ENCODE data around the gene NR5A1.

The NR5A1 gene

DNA sequence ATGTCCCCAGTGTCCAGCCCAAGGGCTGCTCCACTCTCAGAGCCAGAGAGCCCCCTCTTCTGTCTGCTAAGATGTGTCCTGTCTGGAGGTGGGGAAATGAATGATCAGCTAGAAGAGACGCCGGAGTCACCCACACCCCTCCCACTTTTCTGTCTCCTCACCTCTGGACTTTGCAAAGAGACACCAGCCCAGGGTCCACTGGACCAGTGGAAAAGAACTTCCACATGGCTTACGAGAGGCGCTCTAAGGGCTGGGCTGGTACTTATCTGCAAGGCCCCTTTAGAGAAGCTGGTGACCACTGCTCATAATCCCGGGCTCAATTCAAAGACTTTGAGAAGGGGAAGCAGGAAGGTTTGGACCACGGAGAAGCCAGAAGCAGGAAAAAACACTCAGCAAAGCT is 9.2 kb downstream of the NR5A1 start:
- no peak for DNase-seq

DNA sequence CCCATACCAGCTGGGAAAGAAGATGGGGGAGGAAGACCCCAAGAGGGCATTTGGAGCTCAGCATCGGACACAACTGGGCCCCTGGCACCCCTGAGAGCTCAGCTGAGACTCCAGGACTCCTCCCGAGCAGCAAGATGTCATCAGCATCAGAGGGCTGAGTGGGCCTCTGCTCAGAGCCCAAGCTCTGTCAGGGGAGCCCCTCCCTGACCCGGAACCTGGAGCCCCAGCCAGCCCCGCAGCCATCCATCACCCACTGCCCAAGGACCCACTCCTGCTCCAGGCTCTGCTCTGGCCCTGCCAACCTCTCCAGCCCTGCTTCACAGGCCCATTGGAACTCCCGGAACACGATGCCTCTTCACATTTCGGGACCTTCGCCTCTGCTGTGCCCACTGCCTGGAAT is 9.8 kb downstream of the NR5A1 start:
- no peak for DNase-seq

DNA sequence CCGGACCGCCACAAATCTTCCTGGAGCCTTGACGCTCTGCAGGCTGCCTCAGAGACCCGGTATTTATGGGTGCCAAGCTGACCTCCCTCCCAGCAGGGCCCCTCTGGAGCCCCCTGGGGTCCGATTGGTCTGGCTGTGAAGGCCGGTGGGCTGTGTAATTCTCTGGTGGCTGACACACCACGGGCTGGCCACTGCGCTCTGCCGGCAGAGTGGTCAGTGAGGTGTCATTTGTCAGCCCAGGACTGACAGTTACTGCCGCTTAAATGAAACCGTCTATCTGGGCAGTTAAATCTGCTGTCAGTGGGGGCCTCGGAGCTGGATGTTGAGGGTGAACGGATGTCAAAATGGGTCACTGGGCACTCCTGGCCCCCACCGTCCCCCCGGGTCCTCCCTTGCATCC is 10.7 kb downstream of the NR5A1 start:
- no peak for DNase-seq

DNA sequence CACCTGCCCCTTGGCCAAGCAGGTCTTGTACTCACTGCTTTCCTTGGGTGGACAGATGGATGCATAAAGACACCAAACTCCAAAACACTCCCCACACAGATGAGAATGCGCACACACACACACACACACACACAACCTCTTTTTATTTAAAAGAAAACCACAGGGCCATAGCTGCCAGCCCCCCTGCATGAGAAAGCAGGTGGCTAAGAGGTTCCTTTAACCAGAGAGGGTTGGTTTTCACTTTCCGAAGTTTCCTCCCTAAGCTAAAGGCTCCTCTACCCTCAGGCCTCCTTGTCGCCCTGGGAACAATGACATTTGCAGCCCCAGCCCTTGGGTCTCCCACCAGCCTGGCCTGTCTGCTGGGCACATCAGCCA is 11.1 kb downstream of the NR5A1 start:
- no peak for DNase-seq

DNA sequence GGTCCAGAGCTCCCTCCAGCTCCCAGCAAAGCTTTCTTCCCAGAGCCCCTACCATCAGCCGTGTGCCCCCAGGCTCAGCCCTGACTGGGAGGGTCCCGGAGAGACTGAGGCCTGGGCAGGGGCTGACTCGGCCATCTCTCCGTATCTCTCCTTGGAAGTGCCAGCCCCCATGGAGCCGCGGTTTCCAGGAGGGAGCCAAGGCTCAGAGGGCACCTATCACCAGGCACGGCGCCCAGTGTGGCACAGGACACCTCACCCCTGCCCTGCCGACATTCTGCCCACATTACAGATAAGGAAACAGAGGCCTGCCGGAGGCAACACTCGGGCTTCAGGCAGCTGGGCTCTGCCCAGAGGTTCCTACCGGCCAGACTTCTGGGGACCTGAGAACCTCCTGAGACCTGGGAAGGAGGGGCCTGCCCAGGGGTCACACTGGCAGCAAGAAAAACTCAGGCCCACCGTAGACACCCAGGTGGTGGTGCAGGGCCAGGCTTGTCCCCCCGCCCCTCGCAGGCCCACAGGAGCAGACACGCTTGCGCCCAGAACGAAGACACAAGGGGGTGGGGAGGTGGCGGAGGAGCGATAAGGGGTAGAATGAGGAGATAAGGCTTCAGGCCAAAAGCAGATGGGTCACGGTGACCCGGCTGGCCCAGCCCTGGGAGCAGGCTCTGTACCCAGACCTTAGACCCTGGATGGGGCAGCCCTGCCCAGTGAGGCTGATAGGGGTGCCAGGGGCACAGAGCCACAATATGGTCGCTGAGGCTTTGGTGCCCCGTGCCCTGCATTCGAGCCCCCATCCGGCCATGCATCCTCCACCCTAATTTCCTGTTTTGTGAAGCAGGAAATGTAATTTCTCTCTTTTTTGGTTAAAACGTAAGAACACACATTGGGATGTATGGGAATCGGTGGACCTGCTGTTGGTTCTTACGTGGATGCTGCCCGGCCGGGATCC is 11.8 kb downstream of the NR5A1 start:
- no peak for DNase-seq

DNA sequence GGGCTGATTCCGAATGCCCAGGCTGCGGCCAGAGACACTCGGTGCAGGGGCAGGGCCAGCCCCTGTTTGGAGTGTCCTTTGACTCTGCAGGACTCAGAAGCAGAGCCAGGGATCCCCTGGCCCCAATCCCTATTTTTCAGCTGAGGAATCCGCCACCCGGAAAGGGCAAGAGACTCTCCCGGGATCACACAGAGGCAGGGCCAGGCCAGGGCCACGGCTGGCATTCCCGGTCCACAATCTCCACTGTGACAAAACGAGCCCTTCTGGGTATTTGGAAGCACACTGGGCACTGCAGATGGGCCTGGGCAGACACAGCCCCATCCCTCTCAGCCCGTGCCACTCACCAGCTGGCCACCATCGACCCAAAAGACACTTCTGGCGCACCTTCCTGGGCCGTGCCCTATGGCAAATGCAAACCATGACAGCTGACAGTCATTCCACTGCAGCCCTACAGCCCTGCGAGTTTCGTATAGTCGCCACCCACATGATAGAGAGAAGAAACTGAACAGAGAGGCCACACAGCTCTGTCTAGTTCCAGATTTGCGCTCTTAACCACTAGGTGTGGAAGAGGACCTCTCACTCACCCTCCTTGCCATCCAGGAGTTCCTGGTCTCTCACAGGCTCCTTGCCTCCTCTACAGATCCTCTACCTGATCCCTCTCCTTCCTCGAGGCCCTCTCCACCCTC is 13.3 kb downstream of the NR5A1 start:
- DNase-seq: no peak

DNA sequence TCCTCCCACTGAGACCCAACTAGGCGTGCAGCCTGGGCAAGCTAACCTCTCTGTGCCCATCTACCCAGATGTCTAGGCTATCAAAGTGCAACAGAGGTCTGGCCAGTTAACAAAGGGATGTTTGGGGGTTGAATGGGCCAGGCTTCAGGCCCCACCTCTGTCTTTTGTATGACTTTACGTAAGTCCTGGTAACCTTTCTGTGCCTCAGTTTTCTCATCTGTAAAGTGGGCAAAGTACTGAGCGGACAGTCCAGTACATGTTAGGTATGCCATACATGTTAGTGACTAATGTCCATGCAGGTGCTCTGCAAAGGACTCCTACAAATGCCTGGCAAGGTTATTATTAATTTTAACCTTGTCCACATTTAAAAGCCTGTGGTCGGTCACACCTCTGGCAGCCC is 14.0 kb downstream of the NR5A1 start:
- no peak for DNase-seq

DNA sequence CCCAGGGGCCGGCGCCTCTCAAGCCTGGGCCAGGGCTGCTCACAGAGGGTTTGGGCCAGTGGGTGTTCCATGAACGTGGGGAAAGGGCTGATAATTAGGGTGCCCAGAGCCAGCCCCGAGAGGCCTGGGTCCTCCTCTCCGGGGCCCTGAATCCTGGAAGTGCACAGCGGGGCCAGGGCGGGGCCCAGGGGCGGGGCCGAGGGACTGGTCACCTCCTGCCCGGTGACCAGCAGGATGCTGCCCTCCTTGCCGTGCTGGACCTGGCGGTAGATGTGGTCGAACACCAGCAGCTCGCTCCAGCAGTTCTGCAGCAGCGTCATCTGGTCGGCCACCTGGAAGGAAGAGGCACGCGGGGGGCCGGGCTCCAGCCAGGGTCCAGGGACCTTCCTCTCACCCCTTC is 14.4 kb downstream of the NR5A1 start:
- DNase-seq: no peak

DNA sequence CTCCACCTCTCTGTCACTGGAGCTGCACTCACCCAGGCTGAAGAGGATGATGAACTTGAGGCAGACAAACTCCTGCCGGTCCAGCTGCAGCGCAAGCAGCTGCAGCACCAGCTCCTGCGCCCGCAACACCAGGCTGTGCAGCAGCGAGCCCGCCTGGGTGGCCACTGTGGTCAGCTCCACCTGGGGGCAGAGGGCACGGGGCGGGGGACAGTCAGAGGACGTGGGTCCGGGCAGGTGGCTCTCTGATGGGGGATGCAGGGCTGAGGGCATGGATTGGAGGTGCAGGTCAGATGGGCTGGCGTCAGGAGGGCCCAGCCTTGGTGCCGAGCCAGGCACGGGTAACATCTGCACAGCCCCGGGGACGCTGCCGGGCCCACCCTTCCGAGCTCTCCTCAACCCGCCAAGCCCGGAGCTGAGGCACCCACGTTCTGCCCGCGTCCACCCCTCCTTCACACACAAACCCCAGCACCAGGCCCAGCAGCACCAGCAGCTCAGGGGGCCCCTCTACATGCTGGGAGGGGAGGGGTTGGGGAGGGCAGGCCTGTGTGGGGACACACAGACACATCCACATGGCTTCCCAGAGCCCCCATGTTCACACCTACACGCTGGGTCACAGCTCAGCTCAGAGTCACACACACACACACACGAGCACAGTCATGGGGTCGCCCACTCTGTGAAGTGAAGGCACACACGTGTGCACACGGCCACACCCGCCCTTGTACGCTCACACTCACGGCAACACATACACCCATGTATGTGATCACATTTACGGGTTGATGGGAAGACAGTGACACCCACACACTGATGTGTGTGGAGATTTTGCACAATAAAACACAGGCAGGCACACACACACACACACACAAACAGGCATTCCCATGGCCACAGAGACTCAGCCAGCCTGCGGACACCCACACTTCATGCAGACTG is 15.9 kb downstream of the NR5A1 start:
- DNase-seq: no peak

DNA sequence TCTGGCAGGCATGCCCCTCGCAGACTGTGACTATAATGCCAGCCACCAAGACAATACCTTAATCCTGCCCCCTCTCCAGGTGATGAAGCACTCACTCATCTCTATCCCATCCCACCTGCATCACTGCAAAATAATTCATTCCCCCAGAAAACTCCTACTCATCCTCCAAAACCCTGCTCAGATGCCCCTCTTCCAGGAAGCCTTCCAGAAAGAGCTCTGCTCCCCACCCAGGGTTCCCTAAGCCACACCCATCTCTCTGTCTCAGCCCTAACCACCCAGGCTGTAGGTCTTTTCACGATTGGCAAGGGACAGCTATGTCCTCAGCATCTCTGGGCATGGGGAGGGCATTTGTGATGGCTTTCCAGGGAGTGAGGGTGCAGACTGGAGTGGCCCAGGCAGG is 17.2 kb downstream of the NR5A1 start:
- no peak for DNase-seq

DNA sequence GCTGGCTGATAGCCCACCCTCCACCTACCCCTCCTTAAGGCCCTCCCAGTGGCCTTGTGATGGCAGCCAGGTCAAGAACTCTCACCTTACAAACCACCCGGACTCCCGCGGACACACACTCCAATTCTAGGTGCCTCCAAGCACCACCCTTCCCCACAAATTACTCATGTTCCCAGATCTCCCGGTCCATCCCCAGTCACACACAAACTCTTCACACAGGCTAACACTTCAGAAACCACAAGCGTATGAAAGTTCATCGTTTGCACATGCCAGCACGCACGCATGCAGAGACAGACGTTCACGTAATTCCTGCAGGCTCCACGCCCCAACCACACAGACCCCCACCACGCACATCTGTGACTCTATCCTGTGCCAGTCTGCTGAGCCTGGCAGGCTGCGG is 18.0 kb downstream of the NR5A1 start:
- no peak for DNase-seq

DNA sequence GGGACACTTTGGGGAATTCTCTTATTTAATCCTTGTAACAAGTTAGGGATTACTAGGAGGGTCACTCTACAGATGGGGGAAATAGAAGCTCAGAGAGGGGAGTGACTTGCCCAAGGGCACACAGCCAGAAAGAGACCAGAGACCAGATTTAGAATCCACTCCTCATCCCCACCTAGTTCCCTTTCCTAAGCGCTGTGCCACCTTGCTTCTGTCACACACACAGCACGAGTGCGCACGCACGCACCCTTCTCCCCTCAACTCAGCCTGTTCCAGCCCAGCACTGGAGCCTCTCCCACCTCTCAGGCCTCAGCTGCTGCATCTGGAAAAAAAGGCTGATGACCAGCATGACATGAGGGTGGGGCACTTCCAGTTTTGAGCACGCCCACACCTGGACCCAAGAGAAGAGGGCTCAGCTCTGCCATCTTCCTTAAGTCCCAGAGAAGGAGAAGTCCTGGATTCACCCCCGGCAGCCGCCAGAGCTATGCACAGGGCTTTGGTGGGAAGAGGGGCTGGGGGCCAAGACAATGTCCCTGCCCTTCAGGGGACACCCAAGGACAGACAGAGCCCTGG is 18.5 kb downstream of the NR5A1 start:
- DNase-seq: no peak

DNA sequence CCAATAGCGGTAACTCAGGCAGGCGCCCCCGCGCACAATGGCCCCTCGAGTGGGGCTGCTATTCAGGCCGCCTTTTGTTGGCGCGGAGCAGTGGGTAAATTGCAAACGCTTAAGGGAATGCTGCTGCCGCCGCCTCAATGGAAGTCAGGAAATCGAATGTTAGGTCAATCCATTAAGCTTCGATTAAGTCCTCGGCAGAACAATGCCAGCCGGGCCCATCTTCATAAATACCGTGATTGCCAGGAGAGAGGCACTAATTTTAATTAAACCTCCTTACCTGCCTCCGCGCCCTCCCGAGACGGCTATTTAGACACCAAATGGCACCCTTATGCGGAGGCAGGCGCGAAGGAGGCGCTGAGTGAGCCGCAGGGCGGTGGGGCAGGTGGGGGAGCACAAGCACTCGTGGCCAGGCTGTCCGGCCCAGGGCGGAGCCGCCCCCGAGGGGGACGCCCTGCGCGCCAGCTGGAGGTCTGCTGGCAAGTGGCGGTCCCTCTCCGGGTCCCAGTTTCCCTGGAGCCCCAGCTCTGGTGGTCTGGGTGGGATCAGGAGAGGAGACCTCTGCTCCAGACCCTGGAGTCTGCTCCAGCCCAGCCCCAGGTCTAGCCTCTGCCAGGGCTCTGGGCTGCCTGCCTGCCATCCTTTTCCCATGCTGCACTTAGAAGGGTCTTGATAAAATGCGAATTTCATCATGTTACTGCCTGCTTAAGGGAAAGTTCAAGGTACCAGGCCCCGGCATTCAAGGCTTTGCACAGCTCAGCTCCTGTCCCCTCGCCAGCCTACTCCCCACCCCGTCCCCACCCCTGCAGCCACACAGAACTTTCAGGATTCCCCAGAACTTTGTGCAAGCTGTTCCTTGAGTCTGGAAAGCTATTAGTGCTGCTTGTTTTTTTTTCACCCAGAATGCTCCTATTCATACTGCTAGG is 19.7 kb downstream of the NR5A1 start:
- no peak for DNase-seq

DNA sequence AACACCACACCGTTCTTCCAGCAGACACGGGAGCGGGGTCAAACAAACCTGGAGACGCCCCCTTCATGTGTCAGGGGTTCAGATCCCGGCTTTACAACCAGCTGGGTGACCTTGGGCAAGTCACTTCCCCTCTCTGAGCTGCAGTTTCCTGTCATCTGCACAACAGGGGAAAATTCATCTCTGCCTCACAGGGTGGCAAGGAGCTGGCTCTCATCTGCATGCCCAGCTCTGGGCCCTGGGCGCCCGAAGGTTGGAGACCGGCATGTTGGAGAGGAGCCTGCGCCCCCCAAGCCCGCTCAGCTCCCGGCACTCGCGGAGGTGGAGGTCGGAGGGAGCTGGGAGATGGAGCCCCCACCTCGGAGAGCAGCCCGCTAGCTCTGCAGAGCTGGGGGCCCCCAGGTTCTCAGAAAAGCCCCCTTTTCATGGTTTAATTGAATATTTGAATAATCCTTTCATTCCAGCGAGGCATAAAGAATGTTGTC is 20.4 kb downstream of the NR5A1 start:
- DNase-seq: no peak

DNA sequence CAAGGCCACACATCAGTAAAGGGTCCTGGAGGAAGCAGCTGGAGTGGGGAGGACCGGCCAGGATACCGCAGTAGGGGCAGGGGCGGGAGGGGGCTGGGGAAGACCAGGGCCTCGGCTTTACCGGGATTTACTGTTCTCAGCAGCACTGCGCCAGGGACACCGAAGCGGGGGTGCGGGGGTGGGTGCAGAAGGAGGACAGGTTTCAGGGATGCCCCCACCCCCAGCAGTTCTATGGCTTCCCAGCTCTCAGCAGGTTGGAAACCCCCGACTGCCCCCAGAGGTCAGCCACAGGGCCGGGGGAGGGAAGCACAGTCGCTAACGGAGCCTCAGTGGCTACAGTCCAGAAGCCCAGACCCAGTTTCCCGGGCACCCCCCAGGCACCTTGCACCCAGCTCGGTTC is 21.3 kb downstream of the NR5A1 start:
- DNase-seq: no peak

DNA sequence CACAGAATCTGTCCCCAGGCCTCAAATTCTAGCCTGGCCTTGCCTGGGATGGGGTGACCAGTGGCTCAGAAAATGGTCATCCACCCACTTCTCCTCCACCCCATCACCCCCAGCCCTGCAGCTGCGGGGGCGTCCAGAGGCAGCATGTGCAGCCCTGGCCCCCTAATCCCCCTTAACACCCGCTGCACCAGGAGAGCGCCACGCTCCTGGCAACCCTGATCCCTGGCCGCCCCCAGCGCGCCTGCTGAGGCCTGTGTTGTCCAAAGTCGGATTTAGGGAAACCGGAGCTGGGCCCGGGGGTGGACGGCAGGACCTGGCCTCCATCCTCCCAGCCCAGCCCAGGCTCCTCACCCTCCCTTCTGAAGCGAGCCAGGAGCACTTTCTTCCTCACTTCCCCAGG is 22.0 kb downstream of the NR5A1 start:
- DNase-seq: no peak

DNA sequence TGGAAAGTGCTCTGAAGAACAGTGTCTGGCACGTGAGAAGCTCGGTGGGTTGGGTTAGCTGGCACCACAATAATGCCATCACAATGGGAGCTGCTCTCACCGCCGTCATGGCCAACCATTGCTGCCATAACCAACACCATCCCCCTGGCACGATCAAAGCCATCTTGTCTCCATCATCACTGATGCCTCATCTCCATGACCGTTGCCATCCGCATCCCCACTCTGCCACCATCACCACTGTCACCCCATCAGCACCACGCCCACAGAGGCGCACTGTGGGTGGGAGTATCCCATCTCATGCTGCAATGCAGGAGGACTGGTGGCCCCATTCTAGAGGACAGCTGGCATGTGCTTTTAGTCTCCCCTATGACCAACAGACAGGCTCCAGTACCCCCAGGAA is 23.7 kb downstream of the NR5A1 start:
- no peak for DNase-seq

DNA sequence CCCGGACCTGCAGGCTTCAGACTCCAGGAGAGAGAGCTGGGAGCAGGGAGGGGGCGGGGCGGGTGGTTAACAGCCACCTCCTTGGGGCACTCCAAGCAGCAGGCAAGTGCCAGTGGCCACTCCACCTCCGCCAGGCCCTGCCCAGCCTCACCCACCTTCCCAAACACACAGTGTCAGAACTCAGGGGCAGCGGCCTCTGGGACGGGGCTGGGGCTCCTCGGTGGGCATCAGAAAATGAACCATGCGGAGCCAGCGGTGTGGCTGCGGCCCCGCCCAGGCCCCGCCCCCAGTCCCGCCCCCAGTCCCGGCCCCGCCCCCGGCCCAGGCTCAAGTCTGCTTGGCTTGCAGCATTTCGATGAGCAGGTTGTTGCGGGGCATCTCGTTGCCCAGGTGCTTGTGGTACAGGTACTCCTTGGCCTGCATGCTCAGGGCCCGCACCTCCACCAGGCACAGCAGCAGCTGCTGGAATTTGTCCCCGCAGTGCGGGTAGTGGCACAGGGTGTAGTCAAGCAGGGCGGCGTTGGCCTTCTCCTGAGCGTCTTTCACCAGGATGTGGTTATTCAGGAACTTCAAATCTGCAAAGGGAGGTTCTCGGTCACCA is 24.7 kb downstream of the NR5A1 start:
- no peak for DNase-seq

DNA sequence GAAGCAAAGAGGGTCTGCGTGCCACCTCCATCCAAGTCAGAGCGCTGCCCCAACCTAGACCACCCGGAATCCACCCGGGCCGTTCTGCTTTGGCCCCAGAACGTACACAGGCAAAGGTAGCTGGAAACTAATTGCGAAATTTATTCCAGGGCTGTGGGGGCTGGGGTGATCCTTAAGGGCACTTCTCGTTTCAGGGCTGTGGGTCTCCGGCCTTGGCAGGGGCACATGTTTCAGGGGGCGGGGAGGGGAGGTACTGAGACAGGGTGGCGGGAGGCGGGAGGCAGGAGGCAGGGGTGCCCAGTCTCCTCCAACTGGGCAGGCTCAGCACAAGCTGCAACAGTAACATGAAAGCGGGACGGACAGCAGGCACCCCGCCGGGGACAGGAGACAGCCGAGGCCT is 26.1 kb downstream of the NR5A1 start:
- no peak for DNase-seq

DNA sequence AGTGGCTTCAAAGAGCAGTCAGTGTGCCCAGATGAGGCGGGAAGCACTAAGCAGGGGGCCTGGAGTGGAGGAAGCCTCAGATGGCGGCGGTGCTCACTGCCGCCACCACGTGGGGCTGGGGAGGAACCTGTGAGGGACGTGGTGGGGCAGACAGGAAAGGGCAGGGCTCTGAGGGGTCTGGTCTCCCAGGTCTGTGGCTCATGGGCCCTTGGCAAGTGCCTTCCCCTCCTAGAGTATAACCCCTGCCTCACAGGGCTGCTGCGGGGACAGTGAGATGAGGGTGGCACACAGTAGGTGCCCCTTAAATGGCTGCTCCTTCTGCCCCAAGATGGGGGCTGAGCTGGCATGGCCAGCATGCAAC is 26.6 kb downstream of the NR5A1 start:
- DNase-seq: no peak

DNA sequence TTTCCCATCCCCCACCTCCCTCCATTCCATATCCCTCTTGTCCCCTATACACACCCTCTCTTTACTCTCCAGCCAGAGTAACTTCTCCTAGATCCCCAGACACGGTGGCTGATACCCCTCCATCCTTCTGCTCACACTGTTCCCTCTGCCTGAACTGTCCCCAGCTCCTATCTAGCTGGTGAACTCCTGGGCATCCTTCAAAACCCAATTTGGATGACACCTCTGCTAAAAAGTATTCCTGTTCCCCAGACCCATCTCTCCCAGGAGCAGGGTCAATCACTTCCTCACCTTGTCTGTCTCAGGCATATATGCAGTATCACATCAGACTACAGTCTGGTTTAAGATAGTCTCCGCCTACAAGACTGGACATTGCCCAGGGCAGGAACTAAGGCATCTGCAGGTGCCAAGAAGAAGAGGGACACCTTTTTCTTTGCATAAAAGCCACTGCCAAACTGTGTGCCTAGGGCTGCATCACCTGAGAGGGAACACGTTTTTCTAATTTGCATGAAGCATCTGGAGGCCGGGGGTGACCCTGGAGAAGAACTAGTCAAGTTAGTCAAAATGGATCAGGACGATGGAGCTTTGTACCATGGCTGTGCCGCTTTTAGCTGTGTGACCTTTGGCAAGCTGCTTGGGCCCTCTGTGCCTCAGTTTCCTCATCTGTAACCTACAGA is 27.1 kb downstream of the NR5A1 start:
- no peak for DNase-seq
